ENCODE results near the gene TUBG2. TPM values are rescaled to one million over a fixed set of nuclear protein-coding genes. Genes with fewer than 3 reads are reported as not detected.
"Not testable (repeated sequence)": the region's sequence is repeated elsewhere in the genome, so short reads cannot be mapped to it uniquely, and the experiment has no call there.

TUBG2 gene
- total RNA-seq, 2 experiments from 2014 or later: 9.3 to 10.1 TPM

GRCh38 chr17:42627032-42627764 is 31.9 kb upstream of the TUBG2 start:
- H3K4me3 Mint-ChIP-seq; H3K9me3 Mint-ChIP-seq; DNase-seq; intact Hi-C loops (cut with micrococcal nuclease); CTCF ChIA-PET; H3K27ac Mint-ChIP-seq; H3K4me1 Mint-ChIP-seq (ENCODE audit: low read depth); H3K36me3 Mint-ChIP-seq; H3K27me3 Mint-ChIP-seq: not testable (repeated sequence)
- POLR2A ChIA-PET: interaction anchor here (1.4 kb wide), 1 partner anchor 17 kb away, joined by 4 read pairs; no protein-coding TSS in a partner anchor

GRCh38 chr17:42629411-42630009 is 29.6 kb upstream of the TUBG2 start:
- Mint-ChIP-seq H3K36me3 (no peaks in the 10 kb centered on the region), H3K4me1 (ENCODE audit: low read depth) (no peaks in the 10 kb centered on the region), H3K27ac (no peak overlapping the region), H3K27me3 (no peaks in the 10 kb centered on the region), H3K4me3 (no peak overlapping the region), H3K9me3 (no peaks in the 10 kb centered on the region)
- ChIA-PET CTCF (no interaction called here), POLR2A (interaction anchor here (0.6 kb wide), 1 partner anchor 16 kb away, joined by 4 read pairs; no protein-coding TSS in a partner anchor)
- intact Hi-C loops (cut with micrococcal nuclease): no loop called here
- DNase-seq: no peak

- Mint-ChIP-seq H3K4me3 (no peak overlapping the region), H3K36me3 (no peaks in the 10 kb centered on the region), H3K9me3 (no peaks in the 10 kb centered on the region), H3K27me3 (no peaks in the 10 kb centered on the region), H3K27ac (no peak overlapping the region), H3K4me1 (ENCODE audit: low read depth) (no peaks in the 10 kb centered on the region)
- ChIA-PET CTCF (no interaction called here), POLR2A (no interaction called here)
- no peak for DNase-seq
- intact Hi-C loops (cut with micrococcal nuclease): no loop called here
Observed at GRCh38 chr17:42632949-42633444, 26.1 kb upstream of the TUBG2 start.

GRCh38 chr17:42639525-42640113 is 19.5 kb upstream of the TUBG2 start:
- no peak overlapping the region for H3K4me3 Mint-ChIP-seq
- no peaks in the 10 kb centered on the region for H3K4me1 Mint-ChIP-seq (ENCODE audit: low read depth)
- DNase-seq: no peak
- CTCF ChIA-PET: no interaction called here
- intact Hi-C loops (cut with micrococcal nuclease): no loop called here
- H3K9me3 Mint-ChIP-seq: no peaks in the 10 kb centered on the region
- POLR2A ChIA-PET: no interaction called here
- H3K27ac Mint-ChIP-seq: no peak overlapping the region
- H3K36me3 Mint-ChIP-seq: no peaks in the 10 kb centered on the region
- peaks cover 5% of the 10 kb centered on the region for H3K27me3 Mint-ChIP-seq

- no peaks in the 10 kb centered on the region for H3K4me1 Mint-ChIP-seq (ENCODE audit: low read depth)
- no peak for DNase-seq
- ChIA-PET POLR2A (no interaction called here), CTCF (no interaction called here)
- intact Hi-C loops (cut with micrococcal nuclease): no loop called here
- H3K36me3 Mint-ChIP-seq: no peaks in the 10 kb centered on the region
- H3K27ac Mint-ChIP-seq: no peak overlapping the region
- no peaks in the 10 kb centered on the region for H3K9me3 Mint-ChIP-seq
- no peak overlapping the region for H3K4me3 Mint-ChIP-seq
- H3K27me3 Mint-ChIP-seq: peaks cover 5% of the 10 kb centered on the region
Observed at GRCh38 chr17:42640121-42640520, 19.0 kb upstream of the TUBG2 start.

GRCh38 chr17:42642336-42642735 is 16.7 kb upstream of the TUBG2 start:
- ChIA-PET POLR2A (no interaction called here), CTCF (interaction anchor here (1.2 kb wide), 1 partner anchor 64 kb away, joined by 5 read pairs; the partner anchor contains the start of gene PSMC3IP)
- no peak for DNase-seq
- no peaks in the 10 kb centered on the region for H3K4me1 Mint-ChIP-seq (ENCODE audit: low read depth)
- peaks cover 7% of the 10 kb centered on the region for H3K27me3 Mint-ChIP-seq
- intact Hi-C loops (cut with micrococcal nuclease): no loop called here
- no peaks in the 10 kb centered on the region for H3K36me3 Mint-ChIP-seq
- H3K27ac Mint-ChIP-seq: no peak overlapping the region
- H3K4me3 Mint-ChIP-seq: no peak overlapping the region
- no peaks in the 10 kb centered on the region for H3K9me3 Mint-ChIP-seq

- DNase-seq: no peak
- Mint-ChIP-seq H3K4me1 (ENCODE audit: low read depth) (no peaks in the 10 kb centered on the region), H3K27me3 (peaks cover 10% of the 10 kb centered on the region), H3K27ac (no peak overlapping the region), H3K36me3 (no peaks in the 10 kb centered on the region), H3K4me3 (no peak overlapping the region), H3K9me3 (no peaks in the 10 kb centered on the region)
- ChIA-PET POLR2A (no interaction called here), CTCF (interaction anchor here (1.1 kb wide), 1 partner anchor 69 kb away, joined by 3 read pairs; no protein-coding TSS in a partner anchor)
- intact Hi-C loops (cut with micrococcal nuclease): no loop called here
Observed at GRCh38 chr17:42647778-42648177, 11.3 kb upstream of the TUBG2 start.

- POLR2A ChIA-PET: no interaction called here
- no peaks in the 10 kb centered on the region for H3K9me3 Mint-ChIP-seq
- H3K4me1 Mint-ChIP-seq (ENCODE audit: low read depth): peaks cover 10% of the 10 kb centered on the region
- CTCF ChIA-PET: no interaction called here
- no peak for DNase-seq
- intact Hi-C loops (cut with micrococcal nuclease): no loop called here
- H3K27me3 Mint-ChIP-seq: peaks cover 14% of the 10 kb centered on the region
- H3K4me3 Mint-ChIP-seq: no peak overlapping the region
- no peak overlapping the region for H3K27ac Mint-ChIP-seq
- no peaks in the 10 kb centered on the region for H3K36me3 Mint-ChIP-seq
Observed at GRCh38 chr17:42651392-42651791, 7.7 kb upstream of the TUBG2 start.

GRCh38 chr17:42653179-42654124 is 5.6 kb upstream of the TUBG2 start:
- intact Hi-C loops (cut with micrococcal nuclease): no loop called here
- no peak overlapping the region for H3K27ac Mint-ChIP-seq
- H3K27me3 Mint-ChIP-seq: peaks cover 12% of the 10 kb centered on the region
- H3K4me3 Mint-ChIP-seq: no peak overlapping the region
- peaks cover 17% of the 10 kb centered on the region for H3K4me1 Mint-ChIP-seq (ENCODE audit: low read depth)
- no peaks in the 10 kb centered on the region for H3K9me3 Mint-ChIP-seq
- no peak for DNase-seq
- ChIA-PET CTCF (interaction anchor here (0.9 to 2.2 kb wide), 2 partner anchors 44 to 75 kb away, joined by 4 to 6 read pairs; partner anchors contain the start of genes RETREG3 and TUBG1), POLR2A (no interaction called here)
- H3K36me3 Mint-ChIP-seq: no peaks in the 10 kb centered on the region

- POLR2A ChIA-PET: no interaction called here
- no peak overlapping the region for H3K27ac Mint-ChIP-seq
- H3K4me1 Mint-ChIP-seq (ENCODE audit: low read depth): peaks cover 28% of the 10 kb centered on the region
- H3K9me3 Mint-ChIP-seq: no peaks in the 10 kb centered on the region
- CTCF ChIA-PET: interaction anchor here (0.9 kb wide), 1 partner anchor 19 kb away, joined by 4 read pairs; no protein-coding TSS in a partner anchor
- no peaks in the 10 kb centered on the region for H3K36me3 Mint-ChIP-seq
- DNase-seq: no peak
- no peak overlapping the region for H3K4me3 Mint-ChIP-seq
- H3K27me3 Mint-ChIP-seq: peaks cover 11% of the 10 kb centered on the region
- intact Hi-C loops (cut with micrococcal nuclease): no loop called here
Observed at GRCh38 chr17:42655528-42655927, 3.6 kb upstream of the TUBG2 start.

GRCh38 chr17:42657824-42658588 is 1.1 kb upstream of the TUBG2 start:
- POLR2A ChIA-PET: no interaction called here

More at GRCh38 chr17:42657824-42658588, 1.1 kb upstream of the TUBG2 start:
- intact Hi-C loops (cut with micrococcal nuclease): no loop called here
- DNase-seq: no peak
- peak overlapping the region; percentile 51 for H3K4me3 Mint-ChIP-seq
- no peaks in the 10 kb centered on the region for H3K9me3 Mint-ChIP-seq
- CTCF ChIA-PET: interaction anchor here (0.6 to 1.0 kb wide), 2 partner anchors 106 to 560 kb away, joined by 3 read pairs; no protein-coding TSS in a partner anchor
- peaks cover 7% of the 10 kb centered on the region for H3K27me3 Mint-ChIP-seq
- peaks cover 29% of the 10 kb centered on the region for H3K4me1 Mint-ChIP-seq (ENCODE audit: low read depth)
- H3K27ac Mint-ChIP-seq: no peak overlapping the region
- no peaks in the 10 kb centered on the region for H3K36me3 Mint-ChIP-seq

Measured in activated CD4-positive, alpha-beta memory T cell treated with anti-CD3 and anti-CD28 coated beads for 36 hours (primary cell).